Activated CD8-positive, alpha-beta memory T cell treated with anti-CD3 and anti-CD28 coated beads, Interleukin-2, amount 50 U/mL, for 1 hour (primary cell): ENCODE measurements around the gene DRGX.

ENCODE experiments used
- DNase-seq: peaks from one replicate; pipeline ENCODE4 v3.0.0-alpha.2; 2020; ENCODE audit errors: extremely low read depth

DRGX gene

GRCh38 chr10:49320191-49320590 lies 75.7 kb downstream of the DRGX start:
- no peak for DNase-seq

DNA sequence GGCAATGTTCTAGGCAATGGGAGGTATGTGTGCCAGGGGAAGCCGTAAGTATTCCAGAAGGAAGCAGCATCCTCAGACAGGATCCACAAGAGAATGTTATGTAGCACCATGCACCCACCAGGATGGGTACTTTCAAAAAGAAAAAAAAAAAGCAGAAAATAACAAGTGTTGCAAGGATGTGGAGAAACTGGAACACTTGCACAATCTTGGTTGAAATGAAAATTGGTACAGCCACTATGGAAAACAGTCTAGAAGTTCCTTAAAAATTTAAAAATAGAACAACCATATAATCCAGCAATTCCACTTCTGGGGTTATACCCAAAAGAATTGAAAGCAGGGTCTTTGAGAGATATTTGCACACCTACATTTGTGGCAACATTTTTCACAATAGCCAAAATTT lies 76.7 kb downstream of the DRGX start:
- DNase-seq, result no peak

- DNase-seq, result no peak
Observed at GRCh38 chr10:49318755-49319154, 77.1 kb downstream of the DRGX start.

- DNase-seq, result no peak
Observed at GRCh38 chr10:49318028-49318427, 77.9 kb downstream of the DRGX start.

- DNase-seq, result no peak
Observed at GRCh38 chr10:49314806-49315205, 81.1 kb downstream of the DRGX start.
